ENCODE data around the gene ZNF519. TPM values are rescaled to one million over a fixed set of nuclear protein-coding genes. Genes with fewer than 3 reads are reported as not detected.

Gene ZNF519
- total RNA-seq, 1 donor from 2014 or later: 27.4 TPM

DNA sequence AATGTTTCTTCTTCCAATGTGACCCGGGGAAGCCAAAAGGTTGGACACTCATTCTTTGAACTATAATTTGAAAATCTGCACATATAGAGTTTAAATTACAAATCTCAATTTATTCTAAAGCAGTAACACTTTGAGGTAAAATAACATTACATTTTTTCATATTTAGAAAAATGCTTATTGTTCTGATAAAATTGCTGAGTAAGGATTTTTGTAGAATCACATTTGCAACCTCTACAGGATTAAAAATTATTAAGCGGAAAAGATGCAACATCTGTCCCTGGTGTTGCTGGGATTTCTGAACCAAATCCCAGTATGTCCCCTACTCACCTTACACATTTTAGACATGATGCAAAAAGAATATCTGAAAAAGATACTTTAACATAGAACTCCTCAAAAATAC lies 10.1 kb downstream of the ZNF519 start:
- DNase-seq (ENCODE audit: low spot score, unreplicated experiment): no peak
- Mint-ChIP-seq H3K36me3 (ENCODE audit: insufficient read depth) (peaks cover 13% of the 10 kb centered on the region), H3K27ac (no peak overlapping the region), H3K4me1 (ENCODE audit: low read depth) (peaks cover 3% of the 10 kb centered on the region), H3K4me3 (ENCODE audit: low read depth) (no peak overlapping the region), H3K9me3 (ENCODE audit: low read depth) (peaks cover 5% of the 10 kb centered on the region), H3K27me3 (no peaks in the 10 kb centered on the region)
- TF ChIP-seq, protein P1, sequence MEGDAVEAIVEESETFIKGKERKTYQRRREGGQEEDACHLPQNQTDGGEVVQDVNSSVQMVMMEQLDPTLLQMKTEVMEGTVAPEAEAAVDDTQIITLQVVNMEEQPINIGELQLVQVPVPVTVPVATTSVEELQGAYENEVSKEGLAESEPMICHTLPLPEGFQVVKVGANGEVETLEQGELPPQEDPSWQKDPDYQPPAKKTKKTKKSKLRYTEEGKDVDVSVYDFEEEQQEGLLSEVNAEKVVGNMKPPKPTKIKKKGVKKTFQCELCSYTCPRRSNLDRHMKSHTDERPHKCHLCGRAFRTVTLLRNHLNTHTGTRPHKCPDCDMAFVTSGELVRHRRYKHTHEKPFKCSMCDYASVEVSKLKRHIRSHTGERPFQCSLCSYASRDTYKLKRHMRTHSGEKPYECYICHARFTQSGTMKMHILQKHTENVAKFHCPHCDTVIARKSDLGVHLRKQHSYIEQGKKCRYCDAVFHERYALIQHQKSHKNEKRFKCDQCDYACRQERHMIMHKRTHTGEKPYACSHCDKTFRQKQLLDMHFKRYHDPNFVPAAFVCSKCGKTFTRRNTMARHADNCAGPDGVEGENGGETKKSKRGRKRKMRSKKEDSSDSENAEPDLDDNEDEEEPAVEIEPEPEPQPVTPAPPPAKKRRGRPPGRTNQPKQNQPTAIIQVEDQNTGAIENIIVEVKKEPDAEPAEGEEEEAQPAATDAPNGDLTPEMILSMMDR (IDR thresholded peaks at IDR 0.05; ENCODE audit: unreplicated experiment): no peak

DNA sequence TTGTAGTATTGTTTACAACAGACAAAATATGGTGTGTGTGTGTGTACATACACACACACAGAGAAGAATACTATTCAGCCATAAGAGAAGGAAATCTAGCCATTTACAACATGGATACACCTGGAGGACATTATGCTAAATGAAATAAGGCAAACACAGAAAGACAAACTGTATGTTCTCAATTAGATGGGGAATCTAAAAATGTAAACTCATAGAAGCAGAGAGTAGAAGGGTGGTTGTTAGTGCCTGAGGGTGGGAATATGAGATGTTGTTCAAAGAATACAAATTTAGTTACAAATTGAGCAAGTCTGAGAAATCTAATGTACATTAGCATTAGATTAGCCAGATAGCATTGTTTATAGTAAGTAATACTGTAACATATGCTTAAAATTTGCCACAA lies 11.3 kb downstream of the ZNF519 start:
- Mint-ChIP-seq H3K4me1 (ENCODE audit: low read depth) (peaks cover 3% of the 10 kb centered on the region), H3K27me3 (no peaks in the 10 kb centered on the region), H3K9me3 (ENCODE audit: low read depth) (peaks cover 7% of the 10 kb centered on the region), H3K4me3 (ENCODE audit: low read depth) (no peak overlapping the region), H3K36me3 (ENCODE audit: insufficient read depth) (peaks cover 19% of the 10 kb centered on the region), H3K27ac (no peak overlapping the region)
- TF ChIP-seq, protein P1 (IDR thresholded peaks at IDR 0.05; ENCODE audit: unreplicated experiment): no peak
- DNase-seq (ENCODE audit: low spot score, unreplicated experiment): no peak

DNA sequence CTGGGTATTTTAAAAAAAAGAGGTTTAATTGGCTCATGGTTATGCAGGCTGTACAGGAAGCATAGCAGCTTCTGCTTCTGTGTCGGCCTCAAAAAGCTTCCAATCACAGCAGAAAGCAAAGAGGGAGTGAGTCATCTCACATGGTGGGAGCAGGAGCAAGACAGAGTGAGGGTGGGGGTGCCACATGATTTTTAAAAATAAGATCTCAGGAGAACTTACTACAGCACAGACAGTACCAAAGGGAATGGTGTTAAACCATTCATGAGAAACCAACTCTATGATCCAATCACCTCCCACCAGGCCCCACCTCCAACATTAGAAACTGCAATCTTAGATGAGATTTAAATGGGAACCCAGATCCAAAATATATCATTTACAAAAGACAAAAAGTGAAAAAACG lies 14.6 kb downstream of the ZNF519 start:
- peaks cover 35% of the 10 kb centered on the region for H3K36me3 Mint-ChIP-seq (ENCODE audit: insufficient read depth)
- DNase-seq (ENCODE audit: low spot score, unreplicated experiment): no peak
- no peak overlapping the region for H3K27ac Mint-ChIP-seq
- no peaks in the 10 kb centered on the region for H3K4me1 Mint-ChIP-seq (ENCODE audit: low read depth)
- H3K4me3 Mint-ChIP-seq (ENCODE audit: low read depth): no peak overlapping the region
- TF ChIP-seq, protein P1 (IDR thresholded peaks at IDR 0.05; ENCODE audit: unreplicated experiment): no peak
- no peaks in the 10 kb centered on the region for H3K27me3 Mint-ChIP-seq
- H3K9me3 Mint-ChIP-seq (ENCODE audit: low read depth): peaks cover 26% of the 10 kb centered on the region

DNA sequence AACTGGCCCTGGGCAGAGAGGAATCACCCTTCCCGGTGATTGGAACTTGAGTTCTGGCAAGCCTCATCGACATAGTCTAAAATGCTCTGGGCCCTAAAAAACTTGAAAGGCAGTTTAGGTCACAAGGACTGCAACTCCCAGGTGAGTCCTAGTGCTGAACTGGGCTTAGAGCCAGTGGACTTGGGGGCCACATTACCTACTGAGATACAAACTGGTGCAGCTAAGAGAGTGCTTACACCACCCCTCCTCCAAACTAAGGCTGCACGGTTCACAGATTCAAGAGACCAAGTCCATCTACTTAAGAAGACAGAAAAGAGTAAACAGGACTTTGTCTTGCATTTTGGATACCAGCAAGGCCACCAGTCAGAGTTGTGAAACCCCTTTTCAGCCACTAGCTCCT lies 25.3 kb downstream of the ZNF519 start:
- H3K27me3 Mint-ChIP-seq: no peaks in the 10 kb centered on the region
- H3K4me1 Mint-ChIP-seq (ENCODE audit: low read depth): no peaks in the 10 kb centered on the region
- no peak for DNase-seq (ENCODE audit: low spot score, unreplicated experiment)
- TF ChIP-seq, protein P1 (IDR thresholded peaks at IDR 0.05; ENCODE audit: unreplicated experiment): no peak
- peaks cover 58% of the 10 kb centered on the region for H3K9me3 Mint-ChIP-seq (ENCODE audit: low read depth)
- no peak overlapping the region for H3K4me3 Mint-ChIP-seq (ENCODE audit: low read depth)
- H3K36me3 Mint-ChIP-seq (ENCODE audit: insufficient read depth): peaks cover 57% of the 10 kb centered on the region
- H3K27ac Mint-ChIP-seq: no peak overlapping the region

DNA sequence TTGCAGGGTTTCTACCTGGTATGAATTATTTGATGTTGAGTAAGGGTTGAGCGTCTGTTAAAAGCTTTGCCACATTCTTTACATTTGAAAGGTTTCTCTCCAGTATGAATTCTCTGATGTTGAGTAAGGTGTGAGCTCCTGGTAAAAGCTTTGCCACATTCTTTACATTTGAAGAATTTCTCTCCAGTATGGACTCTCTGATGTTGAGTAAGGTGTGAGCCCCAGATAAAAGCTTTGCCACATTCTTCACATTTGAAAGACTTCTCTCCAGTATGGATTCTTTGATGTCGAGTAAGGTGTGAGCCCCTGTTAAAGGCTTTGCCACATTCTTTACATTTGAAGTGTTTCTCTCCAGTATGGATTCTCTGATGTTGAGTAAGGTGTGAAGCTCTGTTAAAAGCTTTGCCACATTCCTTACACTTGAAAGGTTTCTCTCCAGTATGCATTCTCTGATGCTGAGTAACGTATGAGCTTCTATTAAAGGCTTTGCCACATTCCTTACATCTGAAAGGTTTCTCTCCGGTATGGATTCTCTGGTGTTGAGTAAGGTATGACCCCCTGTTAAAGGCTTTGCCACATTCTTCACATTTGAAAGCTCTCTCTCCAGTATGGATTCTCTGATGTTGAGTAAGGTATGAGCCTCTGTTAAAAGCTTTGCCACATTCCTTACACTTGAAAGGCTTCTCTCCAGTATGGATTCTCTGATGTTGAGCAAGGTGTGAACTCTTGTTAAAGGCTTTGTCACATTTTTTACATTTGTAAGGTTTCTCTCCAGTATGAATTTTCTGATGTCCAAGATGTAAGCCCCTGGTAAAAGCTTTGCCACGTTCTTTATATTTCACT lies 27.1 kb downstream of the ZNF519 start:
- TF ChIP-seq, protein P1 (IDR thresholded peaks at IDR 0.05; ENCODE audit: unreplicated experiment): no peak
- H3K4me3 Mint-ChIP-seq (ENCODE audit: low read depth): no peak overlapping the region
- H3K36me3 Mint-ChIP-seq (ENCODE audit: insufficient read depth): peaks cover 58% of the 10 kb centered on the region
- H3K4me1 Mint-ChIP-seq (ENCODE audit: low read depth): no peaks in the 10 kb centered on the region
- no peaks in the 10 kb centered on the region for H3K27me3 Mint-ChIP-seq
- H3K27ac Mint-ChIP-seq: no peak overlapping the region
- peaks cover 45% of the 10 kb centered on the region for H3K9me3 Mint-ChIP-seq (ENCODE audit: low read depth)
- DNase-seq (ENCODE audit: low spot score, unreplicated experiment): no peak

Measured in progenitor cell of endocrine pancreas (in vitro differentiated cells).